ENCODE results near the gene GGACT. TPM values are rescaled to one million over a fixed set of nuclear protein-coding genes. Genes with fewer than 3 reads are reported as not detected.

Gene GGACT
- total RNA-seq, 2 experiments from 2014 or later, result 2.4 to 2.9 TPM

GRCh38 chr13:100529666-100530377 lies 58.8 kb downstream of the GGACT start:
- TF ChIP-seq CTCF (IDR thresholded peaks at IDR 0.05), result no peak
- intact Hi-C loops (cut with DNase I, micrococcal nuclease), result no loop called here
- no peak overlapping the region for H3K27ac Mint-ChIP-seq
- Histone ChIP-seq H3K36me3 (ENCODE audit: insufficient read depth, low read length) (peaks cover 4% of the 10 kb centered on the region), H3K4me3 (ENCODE audit: low read length) (no peak overlapping the region), H3K4me1 (ENCODE audit: insufficient read depth, low read length) (no peaks in the 10 kb centered on the region), H3K27me3 (ENCODE audit: control insufficient read depth in 1 of 2, insufficient read depth in 2 of 2, low read length in 2 of 2) (no peaks in the 10 kb centered on the region), H3K9me3 (ENCODE audit: control insufficient read depth in 1 of 2, insufficient read depth in 1 of 2, low read length in 2 of 2) (peaks cover 0 to 15% of the 10 kb centered on the region in 2 experiments), H3K27ac (ENCODE audit: low read depth in 1 of 2, low read length in 2 of 2) (no peak overlapping the region)
- H3K27me3 Mint-ChIP-seq, result no peaks in the 10 kb centered on the region
- H3K36me3 Mint-ChIP-seq (ENCODE audit: low read depth), result peaks cover 20% of the 10 kb centered on the region
- DNase-seq (no peak), ATAC-seq (ENCODE audit: poor library complexity) (no peak)
- ChIA-PET CTCF (interaction anchor here (0.9 kb wide), 1 partner anchor 13 kb away, joined by 3 read pairs; no protein-coding TSS in a partner anchor), POLR2A (no interaction called here)
- no peaks in the 10 kb centered on the region for H3K4me1 Mint-ChIP-seq (ENCODE audit: low read depth)
- no peaks in the 10 kb centered on the region for H3K9me3 Mint-ChIP-seq
- no peak overlapping the region for H3K4me3 Mint-ChIP-seq

- TF ChIP-seq CTCF (IDR thresholded peaks at IDR 0.05), result no peak
- intact Hi-C loops (cut with DNase I, micrococcal nuclease), result no loop called here
Observed at GRCh38 chr13:100528820-100529219, 59.8 kb downstream of the GGACT start.

GRCh38 chr13:100528353-100528752 lies 60.2 kb downstream of the GGACT start:
- no peak for ATAC-seq (ENCODE audit: poor library complexity)
- no peaks in the 10 kb centered on the region for H3K27me3 ChIP-seq (ENCODE audit: control insufficient read depth in 1 of 2, insufficient read depth in 2 of 2, low read length in 2 of 2)
- intact Hi-C loops (cut with DNase I, micrococcal nuclease), result no loop called here
- no peak for DNase-seq
- ChIA-PET POLR2A (no interaction called here), CTCF (no interaction called here)
- no peaks in the 10 kb centered on the region for H3K4me1 Mint-ChIP-seq (ENCODE audit: low read depth)
- no peak overlapping the region for H3K4me3 ChIP-seq (ENCODE audit: low read length)
- H3K4me1 ChIP-seq (ENCODE audit: insufficient read depth, low read length), result no peaks in the 10 kb centered on the region
- no peaks in the 10 kb centered on the region for H3K9me3 Mint-ChIP-seq
- H3K27me3 Mint-ChIP-seq, result no peaks in the 10 kb centered on the region
- no peak overlapping the region for H3K27ac Mint-ChIP-seq
- peaks cover 22% of the 10 kb centered on the region for H3K36me3 Mint-ChIP-seq (ENCODE audit: low read depth)
- TF ChIP-seq CTCF (IDR thresholded peaks at IDR 0.05), result no peak
- no peak overlapping the region for H3K27ac ChIP-seq (ENCODE audit: low read depth in 1 of 2, low read length in 2 of 2)
- peaks cover 0 to 15% of the 10 kb centered on the region in 2 experiments for H3K9me3 ChIP-seq (ENCODE audit: control insufficient read depth in 1 of 2, insufficient read depth in 1 of 2, low read length in 2 of 2)
- no peak overlapping the region for H3K4me3 Mint-ChIP-seq
- H3K36me3 ChIP-seq (ENCODE audit: insufficient read depth, low read length), result peaks cover 4% of the 10 kb centered on the region

More at GRCh38 chr13:100528820-100529219, 59.8 kb downstream of the GGACT start:
- H3K9me3 ChIP-seq (ENCODE audit: control insufficient read depth in 1 of 2, insufficient read depth in 1 of 2, low read length in 2 of 2), result peaks cover 0 to 15% of the 10 kb centered on the region in 2 experiments
- H3K4me3 Mint-ChIP-seq, result no peak overlapping the region
- no peak overlapping the region for H3K27ac ChIP-seq (ENCODE audit: low read depth in 1 of 2, low read length in 2 of 2)
- ChIA-PET CTCF (no interaction called here), POLR2A (no interaction called here)
- H3K4me1 Mint-ChIP-seq (ENCODE audit: low read depth), result no peaks in the 10 kb centered on the region
- H3K36me3 Mint-ChIP-seq (ENCODE audit: low read depth), result peaks cover 22% of the 10 kb centered on the region
- DNase-seq (no peak), ATAC-seq (ENCODE audit: poor library complexity) (no peak)
- no peaks in the 10 kb centered on the region for H3K9me3 Mint-ChIP-seq
- no peaks in the 10 kb centered on the region for H3K4me1 ChIP-seq (ENCODE audit: insufficient read depth, low read length)
- no peaks in the 10 kb centered on the region for H3K27me3 ChIP-seq (ENCODE audit: control insufficient read depth in 1 of 2, insufficient read depth in 2 of 2, low read length in 2 of 2)
- peaks cover 4% of the 10 kb centered on the region for H3K36me3 ChIP-seq (ENCODE audit: insufficient read depth, low read length)
- H3K27ac Mint-ChIP-seq, result no peak overlapping the region
- no peaks in the 10 kb centered on the region for H3K27me3 Mint-ChIP-seq
- H3K4me3 ChIP-seq (ENCODE audit: low read length), result no peak overlapping the region

Measured in CD4-positive, alpha-beta T cell (primary cell).